ENCODE measurements around the gene TNFRSF4. TPM values are rescaled to one million over a fixed set of nuclear protein-coding genes. Genes with fewer than 3 reads are reported as not detected.

The TNFRSF4 gene
- 1.4 and 2.0 TPM in 2 replicates for total RNA-seq

DNA sequence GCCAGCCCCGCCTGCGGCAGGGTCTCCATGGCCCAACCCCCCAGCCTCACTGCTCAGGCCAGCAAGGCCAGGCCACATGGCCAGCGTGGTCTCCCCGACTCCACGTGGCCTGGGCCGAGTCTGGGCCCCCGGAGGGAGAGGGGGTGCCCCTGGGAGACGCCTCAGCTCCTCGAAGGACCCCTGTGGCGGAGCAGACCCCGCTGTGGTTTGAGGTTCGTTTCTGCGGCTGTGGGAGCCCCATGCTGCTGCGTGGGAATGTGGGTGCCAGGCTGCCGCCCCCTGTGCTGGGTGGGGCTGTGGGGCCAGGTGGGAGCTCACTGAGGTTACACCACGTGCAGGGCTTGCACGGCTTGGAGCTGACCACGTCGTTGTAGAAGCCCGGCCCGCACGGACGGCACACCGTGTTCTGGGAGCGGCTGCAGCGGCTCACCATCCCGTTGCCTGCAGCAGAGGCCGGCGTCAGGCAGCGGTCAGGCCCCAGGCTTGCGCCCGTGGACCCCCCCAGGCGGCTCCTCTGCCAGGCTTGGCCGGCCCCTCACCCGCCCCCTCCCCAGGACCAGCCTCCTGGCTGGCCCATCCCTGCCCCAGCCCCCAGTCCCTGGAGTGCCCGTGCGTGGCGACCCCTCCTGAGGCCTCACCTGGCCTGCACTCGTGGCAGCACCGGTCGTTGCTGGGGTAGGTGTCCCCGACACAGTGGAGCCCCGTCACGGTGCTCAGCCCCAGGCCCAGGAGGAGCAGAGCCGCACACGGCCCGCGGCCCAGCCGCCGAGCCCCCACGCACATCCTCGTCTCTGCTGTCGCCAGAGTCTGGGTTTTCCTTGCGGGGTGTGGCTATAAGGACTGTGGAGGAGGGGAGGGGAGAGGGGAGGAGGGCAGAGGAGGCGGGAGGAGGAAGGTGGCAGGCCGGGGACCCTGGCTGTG, at the start of gene TNFRSF4:
TNFRSF4 (minus strand) TSS at position 809 of the 921 bp plus-strand sequence; CDS start at position 783, 26 bp downstream.

DNA sequence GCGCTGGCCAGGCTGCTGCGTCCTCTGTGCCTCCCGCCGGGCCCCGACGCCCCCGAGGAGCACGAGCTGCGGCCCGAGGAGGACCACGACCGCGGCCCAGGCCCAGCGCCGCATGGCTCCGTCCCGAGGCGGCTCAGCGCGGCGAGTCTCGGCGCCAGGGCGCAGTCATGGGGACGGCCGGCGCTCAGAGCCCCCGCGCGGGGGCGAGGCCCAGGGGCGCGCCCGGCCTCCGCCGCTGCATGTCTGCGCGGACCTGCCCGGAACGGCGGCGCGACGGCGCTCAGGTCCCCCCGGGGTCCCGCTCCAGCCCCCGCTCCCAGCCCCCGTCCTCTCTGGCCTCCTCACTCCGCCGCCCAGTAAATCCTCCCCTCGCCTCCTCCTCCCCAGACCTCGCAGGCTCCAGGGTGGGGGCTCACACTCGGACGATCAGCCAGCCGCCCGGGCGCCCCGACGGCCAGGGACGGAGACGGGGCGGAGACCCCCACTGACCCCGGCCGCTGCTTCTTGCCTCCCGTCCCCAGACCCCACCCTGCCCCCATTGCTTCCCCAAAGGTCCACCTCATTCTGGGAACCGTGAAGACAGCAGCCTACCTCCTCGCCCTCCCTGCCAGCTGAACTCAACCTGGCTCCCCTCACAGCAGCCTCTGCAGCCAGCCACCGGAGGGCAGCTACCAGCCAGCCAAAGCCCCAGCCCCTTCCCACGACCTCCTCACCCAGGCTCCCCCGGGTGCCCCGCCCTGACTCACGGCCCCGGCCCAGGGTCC, 32.8 kb upstream of the TNFRSF4 start, which contains the start of gene C1QTNF12:
C1QTNF12 (minus strand) TSS at position 146 of the 764 bp plus-strand sequence; CDS start at position 114, 32 bp downstream.

DNA sequence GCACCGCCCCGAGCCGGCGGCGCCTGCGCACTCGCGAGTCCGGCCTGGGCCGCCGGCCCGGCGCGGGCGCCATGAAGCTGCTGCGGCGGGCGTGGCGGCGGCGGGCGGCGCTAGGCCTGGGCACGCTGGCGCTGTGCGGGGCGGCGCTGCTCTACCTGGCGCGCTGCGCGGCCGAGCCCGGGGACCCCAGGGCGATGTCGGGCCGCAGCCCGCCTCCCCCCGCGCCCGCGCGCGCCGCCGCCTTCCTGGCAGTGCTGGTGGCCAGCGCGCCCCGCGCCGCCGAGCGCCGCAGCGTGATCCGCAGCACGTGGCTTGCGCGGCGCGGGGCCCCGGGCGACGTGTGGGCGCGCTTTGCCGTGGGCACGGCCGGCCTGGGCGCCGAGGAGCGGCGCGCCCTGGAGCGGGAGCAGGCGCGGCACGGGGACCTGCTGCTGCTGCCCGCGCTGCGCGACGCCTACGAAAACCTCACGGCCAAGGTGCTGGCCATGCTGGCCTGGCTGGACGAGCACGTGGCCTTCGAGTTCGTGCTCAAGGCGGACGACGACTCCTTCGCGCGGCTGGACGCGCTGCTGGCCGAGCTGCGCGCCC, 18.3 kb upstream of the TNFRSF4 start, which contains the start of gene B3GALT6:
B3GALT6 (plus strand) TSS at position 30 of the 588 bp plus-strand sequence; CDS start at position 72, 42 bp downstream.

GRCh38 chr1:1231400-1232207, 17.7 kb upstream of the TNFRSF4 start, which contains the start of gene SDF4:
Gene SDF4 (minus strand): TSS chr1:1232001. CDS start chr1:1228772, 3,229 bp downstream.

DNA sequence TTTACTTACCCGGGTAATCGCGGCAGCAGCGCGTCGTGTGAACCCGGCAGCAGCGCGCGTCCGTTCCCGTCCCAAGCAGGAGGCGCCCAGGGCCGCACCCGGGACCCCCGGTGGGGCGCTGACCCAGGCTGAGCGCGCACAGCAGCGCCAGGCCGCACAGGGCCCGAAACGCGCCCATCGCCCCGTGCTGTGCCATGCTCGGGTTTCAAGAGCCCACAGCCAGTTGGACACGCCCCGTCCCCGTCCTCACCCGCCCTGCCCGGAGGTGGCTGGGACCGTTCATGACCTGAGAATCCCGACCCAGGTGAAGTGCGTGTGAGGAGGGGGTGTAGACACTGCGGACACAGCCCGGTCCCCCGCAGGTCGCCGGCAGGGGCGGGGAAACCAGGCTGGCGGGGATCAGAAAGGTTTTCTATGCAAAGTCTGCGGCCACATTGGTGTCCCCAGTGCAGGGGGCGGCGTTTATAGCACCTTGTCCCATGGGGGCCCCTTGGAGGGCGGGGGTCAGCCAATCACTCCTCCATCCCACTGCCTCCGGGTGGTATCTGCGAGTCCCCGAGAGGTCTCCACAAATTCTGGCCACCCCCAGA, 7.5 kb downstream of the TNFRSF4 start, which contains the start of gene TNFRSF18:
TNFRSF18 (minus strand) TSS at position 217 of the 590 bp plus-strand sequence; CDS start at position 196, 21 bp downstream.

DNA sequence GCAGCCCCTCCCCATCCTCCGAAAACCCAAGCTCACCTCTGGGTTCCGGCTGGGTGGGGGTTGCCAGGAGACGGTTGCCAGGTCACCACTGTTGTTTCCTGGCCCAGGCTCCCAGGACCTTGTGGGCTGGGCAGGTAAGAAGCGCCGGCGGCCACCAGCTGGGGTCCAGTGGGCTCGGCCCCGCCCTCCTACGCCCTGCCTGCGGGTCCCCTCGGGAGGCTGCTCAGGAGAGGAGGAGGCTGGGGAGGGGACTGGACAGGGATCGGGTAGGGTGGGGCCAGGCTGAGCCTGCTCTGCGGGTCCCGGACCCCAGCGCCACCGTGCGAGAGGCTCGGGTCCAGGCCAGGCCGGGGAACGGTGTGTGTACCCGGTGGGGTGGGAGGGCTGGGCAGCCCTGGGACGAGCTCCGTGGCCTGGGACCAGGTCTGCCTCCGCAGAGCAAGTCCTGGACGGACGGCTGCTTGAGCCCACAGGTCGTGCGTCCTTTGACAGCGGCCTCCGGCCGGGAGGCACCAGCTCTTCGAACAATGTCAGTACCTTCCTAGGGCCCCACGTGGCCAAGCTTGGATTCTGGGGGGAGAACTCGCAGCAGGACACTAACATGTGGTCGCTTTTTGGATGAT, 40.0 kb downstream of the TNFRSF4 start, which contains the start of gene TTLL10:
TTLL10 (plus strand) TSS at position 88 of the 623 bp plus-strand sequence. CDS start 5,336 bp downstream, outside the sequence.

Other genes with a start within 250 kb of the TNFRSF4 start
- 0.80 and 1.3 TPM in 2 replicates for gene PLEKHN1, start 247.7 kb downstream of the TNFRSF4 start, total RNA-seq
- not detected in 2 replicates for gene PERM1, start 232.1 kb downstream of the TNFRSF4 start, total RNA-seq
- 12.7 and 14.3 TPM in 2 replicates for gene HES4, start 214.1 kb downstream of the TNFRSF4 start, total RNA-seq
- gene ISG15, start 200.7 kb downstream of the TNFRSF4 start, total RNA-seq = 865 and 904 TPM in 2 replicates
- gene AGRN, start 194.0 kb downstream of the TNFRSF4 start, total RNA-seq = 107 and 115 TPM in 2 replicates
- not detected in 2 replicates for gene RNF223, start 139.8 kb downstream of the TNFRSF4 start, total RNA-seq
- 14.0 and 15.6 TPM in 2 replicates for gene C1orf159, start 98.1 kb downstream of the TNFRSF4 start, total RNA-seq
- not detected in 2 replicates for gene TTLL10, start 40.3 kb downstream of the TNFRSF4 start, total RNA-seq
- gene TNFRSF18, start 7.6 kb downstream of the TNFRSF4 start, total RNA-seq = not detected in 2 replicates
- gene SDF4, start 17.8 kb upstream of the TNFRSF4 start, total RNA-seq = 205 and 217 TPM in 2 replicates
- 27.9 and 30.2 TPM in 2 replicates for gene B3GALT6, start 18.1 kb upstream of the TNFRSF4 start, total RNA-seq
- 0.25 and 0.27 TPM in 2 replicates for gene C1QTNF12, start 32.6 kb upstream of the TNFRSF4 start, total RNA-seq
- gene UBE2J2, start 59.7 kb upstream of the TNFRSF4 start, total RNA-seq = 36.0 and 43.3 TPM in 2 replicates
- gene SCNN1D, start 66.3 kb upstream of the TNFRSF4 start, total RNA-seq = 0.05 and 0.67 TPM in 2 replicates
- 13.7 and 20.6 TPM in 2 replicates for gene ACAP3, start 93.8 kb upstream of the TNFRSF4 start, total RNA-seq
- gene PUSL1, start 94.4 kb upstream of the TNFRSF4 start, total RNA-seq = 38.5 and 38.6 TPM in 2 replicates
- 83.0 and 98.9 TPM in 2 replicates for gene INTS11, start 110.5 kb upstream of the TNFRSF4 start, total RNA-seq
- 40.4 and 40.6 TPM in 2 replicates for gene CPTP, start 110.6 kb upstream of the TNFRSF4 start, total RNA-seq
- not detected in 2 replicates for gene TAS1R3, start 117.1 kb upstream of the TNFRSF4 start, total RNA-seq
- gene DVL1, start 135.3 kb upstream of the TNFRSF4 start, total RNA-seq = 41.1 and 41.3 TPM in 2 replicates
- 0.20 and 0.34 TPM in 2 replicates for gene MXRA8, start 144.4 kb upstream of the TNFRSF4 start, total RNA-seq
- gene AURKAIP1, start 161.1 kb upstream of the TNFRSF4 start, total RNA-seq = 180 and 195 TPM in 2 replicates
- 40.4 and 46.4 TPM in 2 replicates for gene CCNL2, start 185.2 kb upstream of the TNFRSF4 start, total RNA-seq
- gene MRPL20, start 193.1 kb upstream of the TNFRSF4 start, total RNA-seq = 204 and 208 TPM in 2 replicates
- 0.47 and 0.64 TPM in 2 replicates for gene ANKRD65, start 207.1 kb upstream of the TNFRSF4 start, total RNA-seq
- 45.7 and 49.0 TPM in 2 replicates for gene VWA1, start 221.5 kb upstream of the TNFRSF4 start, total RNA-seq
- 0.07 TPM in 1 of 2 replicates, not detected in the other for gene ATAD3C, start 235.5 kb upstream of the TNFRSF4 start, total RNA-seq

Data from mammary microvascular endothelial cell (primary cell).